Heart right ventricle (tissue), 16 donors: ENCODE measurements around the gene SIX1. TPM values are rescaled to one million over a fixed set of nuclear protein-coding genes. Genes with fewer than 3 reads are reported as not detected.

Experiments
- ATAC-seq, 8 donors: fragments of 200-7000 bp; cut with Tn5 transposase; one replicate each; pipeline ENCODE4 v1.9.1; 2020; ENCODE audit warnings: mild to moderate bottlenecking in 8 of 8, moderate library complexity in 8 of 8, moderate number of reproducible peaks in 1 of 8
- DNase-seq, 2 donors: peaks; one replicate each; pipeline ENCODE4 v3.0.0-alpha.2; 2020
- H3K27ac ChIP-seq, 10 donors: fragments of 200-600 bp; sonication (generic) in 2 of 10; one replicate each; pipeline versions ENCODE4 v1.5.0 to v1.8.0; 2020 to 2022; ENCODE audit warnings: mild to moderate bottlenecking in 3 of 10
- H3K27me3 ChIP-seq, 7 donors: fragments of 200-600 bp; one replicate each; pipeline ENCODE4 v1.8.0; 2021 to 2022; ENCODE audit warnings: mild to moderate bottlenecking in 2 of 7
- H3K36me3 ChIP-seq, 9 donors: fragments of 200-600 bp; sonication (generic) in 1 of 9; one replicate each; pipeline versions ENCODE4 v1.5.0 to v1.8.0; 2020 to 2022; ENCODE audit warnings: mild to moderate bottlenecking in 2 of 9
- H3K4me1 ChIP-seq, 9 donors: fragments of 200-600 bp; sonication (generic) in 1 of 9; one replicate each; pipeline versions ENCODE4 v1.5.0 to v1.8.0; 2020 to 2022; ENCODE audit warnings: mild to moderate bottlenecking in 4 of 9
- H3K4me3 ChIP-seq, 10 donors: fragments of 200-600 bp; sonication (generic) in 2 of 10; one replicate each; pipeline versions ENCODE4 v1.5.0 to v1.8.0; 2020 to 2022; ENCODE audit warnings: mild to moderate bottlenecking in 7 of 10, moderate library complexity in 2 of 10
- H3K9me3 ChIP-seq, 11 donors: fragments of 200-600 bp in 10 of 11; sonication (generic) in 2 of 11; one replicate each; pipeline versions ENCODE4 v1.5.0 to v1.8.0; 2013 to 2022; ENCODE audit warnings: mild to moderate bottlenecking in 2 of 11, control low read depth in 1 of 11, moderate library complexity in 1 of 11
- WGBS, 2 donors: extraction: QIAGEN DNeasy Blood & Tissue Kit; methylation state at CpG; one replicate each; pipeline ENCODE4 v1.1.7; 2013; ENCODE audit warnings: inconsistent platforms in 1 of 2; 5-methylcytosine and 5-hydroxymethylcytosine counted together
- intact Hi-C, 10 donors: fragments of 100-400 bp; cut with DNase I; formaldehyde crosslinking; loops; one replicate each; pipeline versions ENCODE4 v1.11.1 to v1.14.2; 2022
- polyA plus RNA-seq, 2 donors: library from polyadenylated mRNA; stranded (reverse); fragments of 200-250 nt; gene quantifications; one replicate each; pipeline ENCODE4 v1.2.3, GENCODE V29; 2013
- total RNA-seq, 10 donors: library from RNA; stranded (reverse); fragmentation: NEBNext Ultra II Directional in 3 of 10; extraction: Animal tissue kit (Norgen Biotek cat#: 25700) in 3 of 10; gene quantifications; one replicate each; pipeline versions ENCODE4 v1.2.1 to v1.2.4, GENCODE V29; 2021 to 2023
- TF ChIP-seq, protein P1 (sequence below), 9 donors: fragments of 200-600 bp; sonication (generic) in 2 of 9; IDR thresholded peaks; one replicate each; pipeline versions ENCODE4 v1.5.0 to v1.8.0; 2021 to 2022; ENCODE audit warnings: antibody characterized with exemption in 9 of 9, mild to moderate bottlenecking in 5 of 9, moderate library complexity in 1 of 9
- donor health status: Arrhythmogenic right ventricular cardiomyopathy.
- donor health status: ischemic (EF 13 %, LVEDD 7.1; RV severe dilation, severe dysfunction).
- donor health status: healthy with polysubstance abuse.
- donor health status: DM: no; HTN: yes; CAD: no.
- donor health status: DM: no; HTN: no; CAD: no.
- donor health status: ischemic (EF 25% LVEDD 6.9; RV normal size, moderate dysfunction).
- donor health status: ischemic (EF 25% LVEDD 5.7; RV mildly dilated, moderate dysfunction).
- donor health status: healthy.
- donor health status: DM: yes; HTN: yes; CAD: no.
- donor health status: Ischemic cardiomyopathy.
- donor health status: ischemic (EF 35%, LVEDD 5.7; RV mildly dilated, moderate dysfunction).
- donor health status: nonischemic (EF 11% LVEDD 7.7; RV severe dilation, severe dysfunction).
- donor health status: DM: yes; HTN: yes; CAD: no.
- donor health status: PGD.
- donor health status: ischemic (EF 29% LVEDD 5.4; RV normal size, mild dysfunction).
- donor health status: nonischemic (EF 23%, LVEDD 6.1; RV moderate dilation, normal function).

Gene SIX1
- total and polyA plus RNA-seq, 12 donors: 0.04 to 0.33 TPM; not detected in 10

- DNase-seq: no peak
- no peaks in the 10 kb centered on the region for H3K36me3 ChIP-seq
- H3K27ac ChIP-seq: no peak overlapping the region
- peaks cover 9 to 60% (median 48%) of the 10 kb centered on the region in 9 donors for H3K4me1 ChIP-seq
- no peak for ATAC-seq
- peaks cover 65 to 100% (median 99%) of the 10 kb centered on the region in 7 donors for H3K27me3 ChIP-seq
- peak overlapping the region in 7 of 10 donors; percentile 10 to 61 (median 53) for H3K4me3 ChIP-seq
- intact Hi-C loops: no loop called here
- TF ChIP-seq, protein P1, sequence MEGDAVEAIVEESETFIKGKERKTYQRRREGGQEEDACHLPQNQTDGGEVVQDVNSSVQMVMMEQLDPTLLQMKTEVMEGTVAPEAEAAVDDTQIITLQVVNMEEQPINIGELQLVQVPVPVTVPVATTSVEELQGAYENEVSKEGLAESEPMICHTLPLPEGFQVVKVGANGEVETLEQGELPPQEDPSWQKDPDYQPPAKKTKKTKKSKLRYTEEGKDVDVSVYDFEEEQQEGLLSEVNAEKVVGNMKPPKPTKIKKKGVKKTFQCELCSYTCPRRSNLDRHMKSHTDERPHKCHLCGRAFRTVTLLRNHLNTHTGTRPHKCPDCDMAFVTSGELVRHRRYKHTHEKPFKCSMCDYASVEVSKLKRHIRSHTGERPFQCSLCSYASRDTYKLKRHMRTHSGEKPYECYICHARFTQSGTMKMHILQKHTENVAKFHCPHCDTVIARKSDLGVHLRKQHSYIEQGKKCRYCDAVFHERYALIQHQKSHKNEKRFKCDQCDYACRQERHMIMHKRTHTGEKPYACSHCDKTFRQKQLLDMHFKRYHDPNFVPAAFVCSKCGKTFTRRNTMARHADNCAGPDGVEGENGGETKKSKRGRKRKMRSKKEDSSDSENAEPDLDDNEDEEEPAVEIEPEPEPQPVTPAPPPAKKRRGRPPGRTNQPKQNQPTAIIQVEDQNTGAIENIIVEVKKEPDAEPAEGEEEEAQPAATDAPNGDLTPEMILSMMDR (IDR thresholded peaks at IDR 0.05): no peak
- no peaks in the 10 kb centered on the region for H3K9me3 ChIP-seq
- WGBS, 2 donors: 2 to 4% methylated on average over 43 of the region's 43 CpGs
These were observed 2.0 kb downstream of the SIX1 start for GRCh38 chr14:60647081-60647836.

- TF ChIP-seq, protein P1 (IDR thresholded peaks at IDR 0.05): no peak
- H3K4me1 ChIP-seq: peaks cover 9 to 60% (median 47%) of the 10 kb centered on the region in 9 donors
- no peak overlapping the region for H3K4me3 ChIP-seq
- WGBS, 2 donors: 16 to 24% methylated on average over 11 of the region's 11 CpGs
- no peak overlapping the region for H3K27ac ChIP-seq
- peaks cover 69 to 100% (median 99%) of the 10 kb centered on the region in 7 donors for H3K27me3 ChIP-seq
- DNase-seq: no peak
- no peaks in the 10 kb centered on the region for H3K9me3 ChIP-seq
- H3K36me3 ChIP-seq: no peaks in the 10 kb centered on the region
- intact Hi-C loops: no loop called here
- no peak for ATAC-seq
These were observed 3.0 kb downstream of the SIX1 start for GRCh38 chr14:60646226-60646818.

DNA sequence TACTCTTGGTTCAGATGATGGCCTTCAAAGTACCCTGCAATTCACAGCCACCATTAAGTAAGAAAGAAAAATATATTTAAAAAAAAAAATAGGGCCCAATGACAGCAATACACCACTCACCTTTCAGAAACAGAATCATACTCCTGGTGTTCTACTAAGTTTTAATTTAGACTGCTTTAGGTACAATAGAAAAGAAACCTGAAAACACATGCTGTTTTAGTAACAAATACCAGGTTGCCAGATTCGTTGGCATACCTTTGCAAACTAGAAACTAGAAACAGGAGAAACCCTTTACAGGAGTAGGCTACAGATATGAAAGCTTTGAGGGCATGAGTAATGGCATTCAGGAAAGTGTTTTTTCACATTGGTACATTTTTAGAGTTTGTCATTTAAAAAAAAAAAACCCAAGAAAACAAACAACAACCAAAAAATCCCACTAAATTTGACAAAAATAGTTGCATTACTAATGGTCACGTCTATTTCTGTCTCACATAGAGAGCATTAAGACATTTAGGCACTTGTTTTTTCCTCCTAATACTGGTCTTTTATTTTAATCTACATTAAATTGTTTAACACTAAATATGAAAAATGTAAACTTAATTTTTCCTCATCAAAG is 4.0 kb downstream of the SIX1 start:
- peaks cover 9 to 62% (median 47%) of the 10 kb centered on the region in 9 donors for H3K4me1 ChIP-seq
- no peak for ATAC-seq
- no peaks in the 10 kb centered on the region for H3K9me3 ChIP-seq
- no peaks in the 10 kb centered on the region for H3K36me3 ChIP-seq
- intact Hi-C loops: no loop called here
- no peak for DNase-seq
- TF ChIP-seq, protein P1 (IDR thresholded peaks at IDR 0.05): no peak
- peaks cover 76 to 100% (median 100%) of the 10 kb centered on the region in 7 donors for H3K27me3 ChIP-seq
- no peak overlapping the region for H3K27ac ChIP-seq
- H3K4me3 ChIP-seq: no peak overlapping the region
- 49 to 56% methylated on average over 2 of the region's 2 CpGs for WGBS, 2 donors

DNA sequence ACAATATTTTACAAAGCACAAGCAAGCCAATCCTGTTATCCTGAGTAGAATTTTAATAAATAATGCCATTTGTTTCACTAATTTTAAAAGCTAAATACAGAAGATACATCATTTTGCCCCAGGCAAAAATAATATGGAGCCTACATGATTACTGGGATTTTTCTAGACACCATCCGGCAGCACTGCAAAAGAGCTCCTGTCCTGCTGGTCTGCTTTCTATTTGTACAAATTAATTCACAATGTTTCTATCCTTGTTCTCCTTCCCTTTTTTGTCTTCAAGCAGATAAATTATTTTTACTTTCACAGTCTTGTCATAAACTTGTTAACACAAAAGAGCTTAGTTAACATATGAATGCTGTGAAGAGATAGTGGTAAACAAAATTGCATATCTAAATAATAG is 4.6 kb downstream of the SIX1 start:
- intact Hi-C loops: no loop called here
- no peaks in the 10 kb centered on the region for H3K36me3 ChIP-seq
- TF ChIP-seq, protein P1 (IDR thresholded peaks at IDR 0.05): no peak
- ATAC-seq (no peak), DNase-seq (no peak)
- no peak overlapping the region for H3K4me3 ChIP-seq
- no peak overlapping the region for H3K27ac ChIP-seq
- peaks cover 9 to 57% (median 42%) of the 10 kb centered on the region in 9 donors for H3K4me1 ChIP-seq
- peaks cover 77 to 100% (median 100%) of the 10 kb centered on the region in 7 donors for H3K27me3 ChIP-seq
- no peaks in the 10 kb centered on the region for H3K9me3 ChIP-seq
- WGBS, 2 donors: 64 to 79% methylated on average over 1 of the region's 1 CpG
